ENCODE data around the gene MSH4. TPM values are rescaled to one million over a fixed set of nuclear protein-coding genes. Genes with fewer than 3 reads are reported as not detected.
"Not testable (repeated sequence)": the region's sequence is repeated elsewhere in the genome, so short reads cannot be mapped to it uniquely, and the experiment has no call there.

Gene MSH4
- total and polyA plus RNA-seq, 2 donors = 0.10 to 0.90 TPM

DNA sequence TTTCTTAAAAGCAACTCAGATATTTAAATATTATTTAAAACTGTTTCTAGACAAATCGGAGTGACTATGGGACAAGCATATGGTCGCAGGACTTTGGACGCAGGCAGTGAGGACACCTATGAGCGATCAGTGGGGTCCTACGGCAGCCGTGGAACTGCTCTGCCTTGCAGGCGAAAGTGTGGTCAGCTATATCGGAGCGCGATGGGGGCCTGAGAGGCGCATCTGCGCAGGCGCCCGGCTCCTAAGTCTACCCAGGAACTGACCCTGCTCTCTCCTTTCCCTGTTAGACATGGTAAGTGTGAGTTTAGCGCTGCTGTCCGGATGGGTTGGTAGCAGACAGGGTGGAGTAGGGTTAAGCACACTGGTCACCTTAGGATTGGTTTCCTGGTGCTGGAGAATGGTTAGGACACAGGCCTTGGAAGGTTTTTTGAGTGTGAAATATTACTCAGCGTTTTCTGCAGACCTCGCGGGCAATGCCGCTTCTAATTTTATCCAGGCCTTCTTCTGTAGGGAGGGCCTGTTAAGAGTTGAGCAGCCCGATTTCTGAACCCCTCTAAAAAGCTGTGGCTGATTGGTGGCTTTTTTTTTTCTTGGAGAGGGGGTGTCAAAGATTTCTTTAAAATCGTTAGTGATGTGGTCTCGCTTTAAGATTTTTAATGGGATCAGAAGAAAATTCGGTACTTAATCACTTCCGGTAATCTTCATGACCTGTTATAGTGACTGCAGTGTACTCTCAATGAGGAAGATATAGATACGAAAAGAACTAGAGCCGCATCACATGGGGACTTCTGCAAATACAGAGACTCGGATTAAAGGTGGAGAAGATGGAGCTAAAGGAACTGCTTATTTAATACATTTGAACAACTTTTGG is 10.5 kb upstream of the MSH4 start, which contains the start of gene RABGGTB:
Gene RABGGTB, plus strand, starts transcription at position 274 of the 871 bp plus-strand sequence. Its CDS starts 16 bp downstream, at position 290.
- H3K27ac ChIP-seq (ENCODE audit: low read depth) = no peak within 1 kb of the TSS
- no peaks in the 10 kb centered on the region for H3K36me3 ChIP-seq (ENCODE audit: insufficient read depth)
- H3K4me3 ChIP-seq (ENCODE audit: low read depth, low read length) = peak within 1 kb of the TSS; percentile 54
- peak; percentile 91 for DNase-seq (ENCODE audit: extremely low spot score)
- H3K4me1 ChIP-seq (ENCODE audit: insufficient read depth) = no peaks in the 10 kb centered on the region
- WGBS = under 1% methylated on average over 28 of the region's 28 CpGs

DNA sequence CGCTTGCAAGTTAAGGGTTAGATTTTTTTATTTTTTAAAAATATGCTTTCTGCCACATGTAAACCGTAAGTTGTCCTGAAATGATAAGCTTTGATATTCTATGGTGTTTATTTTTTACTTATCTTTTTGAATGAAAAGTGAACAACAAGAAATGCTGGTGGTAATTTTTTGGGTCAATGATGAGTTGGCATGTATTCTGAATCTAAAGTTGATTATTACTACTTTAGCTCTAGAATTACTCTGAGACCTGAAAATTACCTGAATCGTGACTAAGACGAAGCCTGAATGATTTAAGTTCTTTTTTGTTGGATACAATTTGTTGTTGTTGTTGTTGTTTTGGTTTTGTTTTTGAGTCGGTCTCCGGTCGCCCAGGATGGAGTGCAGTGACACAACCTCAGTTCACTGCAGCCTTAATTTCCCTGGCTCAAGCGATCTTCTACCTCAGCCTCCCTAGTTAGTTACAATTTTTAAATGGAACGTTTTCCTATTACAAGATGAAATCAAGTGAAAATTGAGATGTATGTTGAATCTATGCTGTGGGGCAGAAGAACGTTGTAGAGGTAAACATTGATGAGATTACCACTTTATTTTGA is 9.7 kb upstream of the MSH4 start:
- H3K36me3 ChIP-seq (ENCODE audit: insufficient read depth) = no peaks in the 10 kb centered on the region
- H3K4me1 ChIP-seq (ENCODE audit: insufficient read depth) = no peaks in the 10 kb centered on the region
- WGBS = 3% methylated on average over 10 of the region's 10 CpGs
- DNase-seq (ENCODE audit: extremely low spot score) = no peak
- H3K4me3 ChIP-seq (ENCODE audit: low read depth, low read length) = peak overlapping the region; percentile 54
- H3K27ac ChIP-seq (ENCODE audit: low read depth) = peak overlapping the region; percentile 57

DNA sequence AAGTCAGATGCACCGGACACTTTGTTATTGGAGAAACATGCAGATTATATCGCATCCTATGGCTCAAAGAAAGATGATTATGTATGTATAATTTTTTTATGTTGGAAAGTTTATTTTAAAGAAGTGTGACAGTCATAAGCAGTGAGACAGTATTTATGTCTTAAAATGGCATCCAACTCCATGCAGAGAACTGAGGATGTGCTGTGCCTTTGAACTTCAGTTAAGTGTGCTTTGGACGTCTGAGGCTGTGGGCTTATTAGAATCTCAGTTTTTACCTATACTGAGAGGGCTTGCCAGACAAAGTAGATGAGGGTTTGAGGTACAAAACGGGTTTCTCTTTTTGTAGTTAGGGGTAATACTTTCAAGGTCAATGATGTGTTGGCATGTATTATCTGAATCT is 9.2 kb upstream of the MSH4 start:
- Histone ChIP-seq H3K36me3 (ENCODE audit: insufficient read depth) (no peaks in the 10 kb centered on the region), H3K4me3 (ENCODE audit: low read depth, low read length) (peak overlapping the region; percentile 54), H3K27ac (ENCODE audit: low read depth) (peak overlapping the region; percentile 57), H3K4me1 (ENCODE audit: insufficient read depth) (no peaks in the 10 kb centered on the region)
- 16% methylated on average over 4 of the region's 4 CpGs for WGBS
- no peak for DNase-seq (ENCODE audit: extremely low spot score)

DNA sequence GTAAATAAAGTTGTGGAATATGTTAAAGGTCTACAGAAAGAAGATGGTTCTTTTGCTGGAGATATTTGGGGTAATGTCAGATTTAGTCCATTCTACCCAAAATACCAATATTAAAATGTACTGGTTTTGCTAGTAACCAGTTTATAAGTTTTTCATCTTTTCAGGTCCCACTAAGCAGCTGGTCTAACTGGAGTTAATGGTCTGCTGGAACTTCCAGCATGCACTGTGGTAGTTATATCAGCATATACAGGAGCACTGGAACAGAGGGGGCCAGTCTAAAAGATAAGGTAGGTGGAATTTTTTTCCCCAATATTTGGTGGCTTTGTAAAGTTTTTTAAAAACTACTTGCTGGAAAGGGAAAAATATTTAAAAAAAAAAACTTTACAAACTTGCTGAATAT is 6.7 kb upstream of the MSH4 start:
- H3K36me3 ChIP-seq (ENCODE audit: insufficient read depth) = no peaks in the 10 kb centered on the region
- no peak for DNase-seq (ENCODE audit: extremely low spot score)
- H3K4me1 ChIP-seq (ENCODE audit: insufficient read depth) = no peaks in the 10 kb centered on the region
- no peak overlapping the region for H3K4me3 ChIP-seq (ENCODE audit: low read depth, low read length)
- no peak overlapping the region for H3K27ac ChIP-seq (ENCODE audit: low read depth)

DNA sequence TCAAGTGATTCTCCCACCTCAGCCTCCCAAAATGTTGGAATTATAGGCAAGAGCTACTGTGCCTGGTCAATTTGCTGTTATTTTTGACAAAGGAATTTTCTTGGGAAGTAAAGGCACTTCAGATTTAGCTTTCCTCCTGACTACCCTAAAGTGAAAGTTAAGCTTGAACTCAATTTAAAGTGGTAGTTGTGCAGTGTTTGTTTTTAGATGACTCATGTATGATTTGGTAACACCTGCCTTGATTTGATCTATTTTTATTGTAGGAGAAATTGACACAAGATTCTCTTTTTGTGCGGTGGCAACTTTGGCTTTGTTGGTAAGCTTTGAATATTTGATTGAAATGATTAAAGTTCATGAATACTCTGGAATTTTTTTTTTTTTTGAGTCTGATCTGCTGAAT is 5.7 kb upstream of the MSH4 start:
- H3K4me1 ChIP-seq (ENCODE audit: insufficient read depth) = no peaks in the 10 kb centered on the region
- H3K4me3 ChIP-seq (ENCODE audit: low read depth, low read length) = no peak overlapping the region
- no peak for DNase-seq (ENCODE audit: extremely low spot score)
- 86% methylated on average over 1 of the region's 1 CpG for WGBS
- H3K27ac ChIP-seq (ENCODE audit: low read depth) = no peak overlapping the region
- H3K36me3 ChIP-seq (ENCODE audit: insufficient read depth) = no peaks in the 10 kb centered on the region

DNA sequence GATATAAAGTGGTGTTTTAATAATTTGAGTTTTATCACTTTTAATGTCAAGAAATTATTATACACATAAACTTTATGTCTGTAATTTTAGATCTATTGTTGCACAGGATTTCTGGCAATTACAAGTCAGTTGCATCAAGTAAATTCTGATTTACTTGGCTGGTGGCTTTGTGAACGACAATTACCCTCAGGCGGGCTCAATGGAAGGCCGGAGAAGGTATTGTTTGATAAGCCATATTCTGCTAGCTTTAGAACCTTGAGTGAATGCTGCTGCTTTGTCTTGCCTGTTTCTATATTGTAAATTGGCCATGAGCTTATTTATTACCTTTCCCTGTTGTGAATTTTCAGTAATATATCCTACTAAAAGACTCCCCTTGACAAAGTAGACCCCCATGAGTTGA is 4.6 kb upstream of the MSH4 start:
- DNase-seq (ENCODE audit: extremely low spot score) = no peak
- Histone ChIP-seq H3K36me3 (ENCODE audit: insufficient read depth) (no peaks in the 10 kb centered on the region), H3K27ac (ENCODE audit: low read depth) (no peak overlapping the region), H3K4me3 (ENCODE audit: low read depth, low read length) (no peak overlapping the region), H3K4me1 (ENCODE audit: insufficient read depth) (no peaks in the 10 kb centered on the region)
- 95% methylated on average over 3 of the region's 3 CpGs for WGBS

DNA sequence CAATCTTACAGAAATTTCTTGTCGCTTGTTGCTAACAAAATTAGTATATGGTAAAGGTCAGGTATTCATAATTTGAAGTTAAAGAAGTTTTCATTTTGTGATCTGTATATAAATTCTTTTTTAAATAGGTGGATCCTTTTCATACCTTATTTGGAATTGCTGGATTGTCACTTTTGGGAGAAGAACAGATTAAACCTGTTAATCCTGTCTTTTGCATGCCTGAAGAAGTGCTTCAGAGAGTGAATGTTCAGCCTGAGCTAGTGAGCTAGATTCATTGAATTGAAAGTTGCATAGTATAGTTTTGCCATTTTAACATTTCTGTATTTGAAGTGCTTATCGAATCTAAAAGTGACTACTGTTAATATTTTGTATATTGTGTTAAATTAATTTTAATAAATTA is 2.3 kb upstream of the MSH4 start:
- Histone ChIP-seq H3K36me3 (ENCODE audit: insufficient read depth) (no peaks in the 10 kb centered on the region), H3K4me1 (ENCODE audit: insufficient read depth) (no peaks in the 10 kb centered on the region), H3K4me3 (ENCODE audit: low read depth, low read length) (no peak overlapping the region), H3K27ac (ENCODE audit: low read depth) (no peak overlapping the region)
- 97% methylated on average over 2 of the region's 2 CpGs for WGBS
- DNase-seq (ENCODE audit: extremely low spot score) = no peak

DNA sequence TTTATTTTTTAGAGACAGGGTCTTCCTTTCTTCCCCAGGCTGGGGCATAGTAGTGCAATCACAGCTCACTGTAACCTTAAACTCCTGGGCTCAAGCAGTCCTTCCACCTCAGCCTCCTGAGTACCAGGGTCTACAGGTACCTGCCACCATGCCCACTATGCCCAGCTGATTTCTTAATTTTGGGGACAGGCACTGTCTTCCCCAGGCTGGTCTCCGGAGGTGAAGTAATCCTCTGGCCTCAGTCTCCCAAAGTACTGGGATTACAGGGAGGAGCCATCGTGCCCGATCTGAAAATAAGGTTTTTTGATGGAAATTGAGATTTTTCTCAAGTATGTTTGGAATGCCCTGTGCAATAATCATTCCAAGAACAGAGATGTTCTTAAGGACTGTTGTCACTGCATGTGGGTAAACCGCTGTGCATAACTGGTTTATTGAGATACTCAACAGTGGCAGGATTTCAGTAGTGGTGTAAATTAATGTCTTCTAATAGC is 934 bp upstream of the MSH4 start:
- WGBS = 94% methylated on average over 4 of the region's 4 CpGs
- Histone ChIP-seq H3K4me1 (ENCODE audit: insufficient read depth) (no peaks in the 10 kb centered on the region), H3K27ac (ENCODE audit: low read depth) (no peak overlapping the region), H3K4me3 (ENCODE audit: low read depth, low read length) (no peak overlapping the region), H3K36me3 (ENCODE audit: insufficient read depth) (no peaks in the 10 kb centered on the region)
- no peak for DNase-seq (ENCODE audit: extremely low spot score)

DNA sequence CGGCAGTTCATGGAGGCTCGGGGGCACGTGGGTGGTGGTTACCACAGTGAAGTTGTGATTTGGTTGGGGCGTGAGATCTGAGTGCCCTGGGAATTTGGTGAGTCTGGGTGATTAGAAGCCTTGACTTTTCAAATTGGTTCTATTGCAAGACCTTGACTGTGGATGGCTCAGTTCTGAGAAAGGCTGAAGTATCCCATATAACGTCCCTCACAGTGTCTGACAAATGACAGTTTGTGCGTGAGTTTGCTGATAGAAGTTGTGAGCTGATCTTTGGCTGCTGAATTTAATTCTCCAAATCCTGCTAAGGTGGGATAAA is 549 bp downstream of the MSH4 start:
- no peaks in the 10 kb centered on the region for H3K4me1 ChIP-seq (ENCODE audit: insufficient read depth)
- 85% methylated on average over 6 of the region's 6 CpGs for WGBS
- DNase-seq (ENCODE audit: extremely low spot score) = no peak
- H3K36me3 ChIP-seq (ENCODE audit: insufficient read depth) = no peaks in the 10 kb centered on the region
- H3K4me3 ChIP-seq (ENCODE audit: low read depth, low read length) = no peak overlapping the region
- H3K27ac ChIP-seq (ENCODE audit: low read depth) = no peak overlapping the region

DNA sequence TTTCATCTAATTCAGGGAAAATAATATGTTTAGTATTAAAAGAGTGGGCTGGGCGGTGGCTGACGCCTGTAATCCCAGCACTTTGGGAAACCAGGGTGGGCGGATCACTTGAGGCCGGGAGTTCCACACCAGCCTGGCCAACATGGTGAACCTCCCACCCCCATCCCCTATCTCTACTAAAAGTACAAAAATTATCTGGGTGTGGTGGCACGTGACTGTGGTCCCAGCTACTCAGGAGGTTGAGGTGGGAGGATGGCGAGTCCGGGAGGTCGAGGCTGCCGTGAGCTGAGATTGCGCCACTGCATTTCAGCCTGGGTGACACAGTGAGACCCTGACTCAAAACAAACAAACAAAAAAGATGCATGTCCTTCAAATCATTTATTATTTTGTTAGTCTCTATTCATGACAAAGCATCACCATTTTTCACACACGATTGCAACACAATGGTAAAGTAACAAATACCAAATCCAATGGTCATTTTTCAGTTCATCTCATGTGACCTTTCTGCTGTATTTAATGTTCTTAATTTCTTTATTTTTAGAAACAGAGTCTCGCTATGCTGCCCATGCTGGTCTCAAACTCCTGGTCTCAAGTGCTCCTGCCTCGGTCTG is 1.0 kb downstream of the MSH4 start:
- Histone ChIP-seq H3K4me3 (ENCODE audit: low read depth, low read length) (no peak overlapping the region), H3K36me3 (ENCODE audit: insufficient read depth) (no peaks in the 10 kb centered on the region)
- 93% methylated on average over 13 of the region's 13 CpGs for WGBS

DNA sequence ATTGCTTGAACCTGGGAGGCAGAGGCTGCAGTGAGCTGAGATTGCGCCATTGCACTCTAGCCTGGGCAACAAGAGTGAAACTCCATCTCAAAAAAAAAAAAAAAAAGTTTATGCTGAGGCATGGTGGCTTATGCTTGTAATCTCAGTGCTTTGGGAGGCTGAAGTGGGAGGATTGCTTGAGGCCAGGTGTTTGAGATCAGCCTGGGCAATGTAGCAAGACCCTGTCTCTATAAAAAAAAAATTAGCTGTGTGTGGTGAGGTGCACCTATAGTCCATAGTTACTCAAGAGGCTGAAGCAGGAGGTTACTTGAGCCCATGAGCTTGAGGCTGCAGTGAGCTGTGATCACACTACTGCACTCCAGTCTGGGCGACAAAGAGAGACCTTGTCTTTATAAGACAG is 4.8 kb downstream of the MSH4 start:
- DNase-seq (ENCODE audit: extremely low spot score); H3K27ac ChIP-seq (ENCODE audit: low read depth); H3K36me3 ChIP-seq (ENCODE audit: insufficient read depth); H3K4me1 ChIP-seq (ENCODE audit: insufficient read depth); H3K4me3 ChIP-seq (ENCODE audit: low read depth, low read length): not testable (repeated sequence)
- 74% methylated on average over 2 of the region's 2 CpGs for WGBS

More for the DNA sequence above, 1.0 kb downstream of the MSH4 start:
- DNase-seq (ENCODE audit: extremely low spot score) = no peak
- Histone ChIP-seq H3K27ac (ENCODE audit: low read depth) (no peak overlapping the region), H3K4me1 (ENCODE audit: insufficient read depth) (no peaks in the 10 kb centered on the region)

DNA sequence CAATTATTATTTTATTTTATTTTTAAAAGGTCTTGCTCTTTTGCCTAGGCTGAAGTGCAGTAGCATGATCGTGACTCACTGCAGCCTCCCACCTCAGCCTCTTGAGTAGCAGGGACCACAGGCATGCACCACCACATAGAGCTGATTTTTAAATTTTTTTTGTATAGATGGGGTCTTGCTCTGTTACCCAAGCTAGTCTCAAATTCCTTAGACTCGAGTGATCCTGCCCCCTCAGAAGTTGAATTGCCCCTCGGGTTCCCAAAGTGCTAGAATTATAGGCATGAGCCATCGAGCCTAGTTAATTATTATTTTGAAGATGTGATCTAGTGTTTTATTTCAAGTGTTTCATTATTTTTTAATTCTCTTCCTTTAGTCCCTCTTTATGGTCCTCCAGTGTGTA is 12.2 kb downstream of the MSH4 start:
- no peak overlapping the region for H3K27ac ChIP-seq (ENCODE audit: low read depth)
- H3K4me3 ChIP-seq (ENCODE audit: low read depth, low read length) = no peak overlapping the region
- no peaks in the 10 kb centered on the region for H3K4me1 ChIP-seq (ENCODE audit: insufficient read depth)
- no peak for DNase-seq (ENCODE audit: extremely low spot score)
- 87% methylated on average over 4 of the region's 4 CpGs for WGBS
- H3K36me3 ChIP-seq (ENCODE audit: insufficient read depth) = no peaks in the 10 kb centered on the region

DNA sequence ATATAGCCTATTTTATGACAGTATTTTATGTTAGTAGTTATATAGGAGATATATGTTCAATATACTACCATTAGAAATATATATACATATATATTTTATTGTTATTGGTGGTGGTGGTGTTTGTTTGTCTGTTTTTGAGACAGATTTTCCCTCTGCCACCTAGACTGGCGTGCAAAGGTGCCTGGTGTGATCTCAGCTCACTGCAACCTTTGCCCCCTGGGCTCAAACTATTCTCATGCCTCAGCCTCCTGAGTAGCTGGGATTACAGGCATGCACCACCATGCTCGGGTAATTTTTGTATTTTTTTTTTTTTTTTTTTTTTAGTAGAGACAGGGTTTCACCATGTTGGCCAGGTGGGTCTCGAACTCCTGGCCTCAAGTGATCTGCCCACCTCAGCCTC is 13.4 kb downstream of the MSH4 start:
- DNase-seq (ENCODE audit: extremely low spot score); H3K4me3 ChIP-seq (ENCODE audit: low read depth, low read length); H3K27ac ChIP-seq (ENCODE audit: low read depth); H3K36me3 ChIP-seq (ENCODE audit: insufficient read depth); H3K4me1 ChIP-seq (ENCODE audit: insufficient read depth): not testable (repeated sequence)
- WGBS = 94% methylated on average over 3 of the region's 3 CpGs
